Neural crest cell (in vitro differentiated cells): Measurements from ENCODE around the gene TOR4A. TPM values are rescaled to one million over a fixed set of nuclear protein-coding genes. Genes with fewer than 3 reads are reported as not detected.
A peak's percentile ranks its signal among the peaks of the same experiment; 100 is the strongest.

Source experiments
- DNase-seq: peaks from one replicate; pipeline ENCODE4 v3.0.0; 2021; ENCODE audit warnings: low read depth, mixed read lengths, low spot score
- H3K27ac Mint-ChIP-seq: one replicate; pipeline ENCODE4 v1.8.0; 2021; ENCODE audit warnings: mild to moderate bottlenecking, mixed read lengths; ENCODE audit not compliant: unreplicated experiment
- H3K27me3 Mint-ChIP-seq: 2 replicates; pipeline ENCODE4 v1.8.0; 2021; ENCODE audit warnings: low read depth, mild to moderate bottlenecking, mixed read lengths
- H3K36me3 Mint-ChIP-seq: 2 replicates; pipeline ENCODE4 v1.8.0; 2021; ENCODE audit warnings: low read depth, mild to moderate bottlenecking, mixed read lengths
- H3K4me1 Mint-ChIP-seq: 2 replicates; pipeline ENCODE4 v1.8.0; 2021; ENCODE audit warnings: mixed read lengths
- H3K4me3 Mint-ChIP-seq: one replicate; pipeline ENCODE4 v1.8.0; 2021; ENCODE audit warnings: mild to moderate bottlenecking, mixed read lengths
- H3K9me3 Mint-ChIP-seq: 2 replicates; pipeline ENCODE4 v1.8.0; 2021; ENCODE audit warnings: mixed read lengths
- total RNA-seq: library from RNA; stranded (reverse); gene quantifications from 2 replicates; pipeline ENCODE4 v1.2.1, GENCODE V29; 2021
- TF ChIP-seq, protein P1 (sequence below): fragments of 200-600 bp; sonication (generic); conservative IDR thresholded peaks from 2 replicates; pipeline ENCODE4 v1.5.0; 2021; ENCODE audit warnings: antibody characterized with exemption, mild to moderate bottlenecking

TOR4A gene
- total RNA-seq, 1 donor from 2014 or later, result 0.86 TPM

GRCh38 chr9:137278721-137279711 lies 1.5 kb downstream of the TOR4A start:
- TF ChIP-seq, protein P1, sequence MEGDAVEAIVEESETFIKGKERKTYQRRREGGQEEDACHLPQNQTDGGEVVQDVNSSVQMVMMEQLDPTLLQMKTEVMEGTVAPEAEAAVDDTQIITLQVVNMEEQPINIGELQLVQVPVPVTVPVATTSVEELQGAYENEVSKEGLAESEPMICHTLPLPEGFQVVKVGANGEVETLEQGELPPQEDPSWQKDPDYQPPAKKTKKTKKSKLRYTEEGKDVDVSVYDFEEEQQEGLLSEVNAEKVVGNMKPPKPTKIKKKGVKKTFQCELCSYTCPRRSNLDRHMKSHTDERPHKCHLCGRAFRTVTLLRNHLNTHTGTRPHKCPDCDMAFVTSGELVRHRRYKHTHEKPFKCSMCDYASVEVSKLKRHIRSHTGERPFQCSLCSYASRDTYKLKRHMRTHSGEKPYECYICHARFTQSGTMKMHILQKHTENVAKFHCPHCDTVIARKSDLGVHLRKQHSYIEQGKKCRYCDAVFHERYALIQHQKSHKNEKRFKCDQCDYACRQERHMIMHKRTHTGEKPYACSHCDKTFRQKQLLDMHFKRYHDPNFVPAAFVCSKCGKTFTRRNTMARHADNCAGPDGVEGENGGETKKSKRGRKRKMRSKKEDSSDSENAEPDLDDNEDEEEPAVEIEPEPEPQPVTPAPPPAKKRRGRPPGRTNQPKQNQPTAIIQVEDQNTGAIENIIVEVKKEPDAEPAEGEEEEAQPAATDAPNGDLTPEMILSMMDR, result no peak
- no peak overlapping the region for H3K4me3 Mint-ChIP-seq
- no peak overlapping the region for H3K27ac Mint-ChIP-seq
- H3K27me3 Mint-ChIP-seq, result peaks cover 10% of the 10 kb centered on the region
- no peak for DNase-seq
- H3K4me1 Mint-ChIP-seq, result peaks cover 13% of the 10 kb centered on the region
- no peaks in the 10 kb centered on the region for H3K9me3 Mint-ChIP-seq
- no peaks in the 10 kb centered on the region for H3K36me3 Mint-ChIP-seq

DNA sequence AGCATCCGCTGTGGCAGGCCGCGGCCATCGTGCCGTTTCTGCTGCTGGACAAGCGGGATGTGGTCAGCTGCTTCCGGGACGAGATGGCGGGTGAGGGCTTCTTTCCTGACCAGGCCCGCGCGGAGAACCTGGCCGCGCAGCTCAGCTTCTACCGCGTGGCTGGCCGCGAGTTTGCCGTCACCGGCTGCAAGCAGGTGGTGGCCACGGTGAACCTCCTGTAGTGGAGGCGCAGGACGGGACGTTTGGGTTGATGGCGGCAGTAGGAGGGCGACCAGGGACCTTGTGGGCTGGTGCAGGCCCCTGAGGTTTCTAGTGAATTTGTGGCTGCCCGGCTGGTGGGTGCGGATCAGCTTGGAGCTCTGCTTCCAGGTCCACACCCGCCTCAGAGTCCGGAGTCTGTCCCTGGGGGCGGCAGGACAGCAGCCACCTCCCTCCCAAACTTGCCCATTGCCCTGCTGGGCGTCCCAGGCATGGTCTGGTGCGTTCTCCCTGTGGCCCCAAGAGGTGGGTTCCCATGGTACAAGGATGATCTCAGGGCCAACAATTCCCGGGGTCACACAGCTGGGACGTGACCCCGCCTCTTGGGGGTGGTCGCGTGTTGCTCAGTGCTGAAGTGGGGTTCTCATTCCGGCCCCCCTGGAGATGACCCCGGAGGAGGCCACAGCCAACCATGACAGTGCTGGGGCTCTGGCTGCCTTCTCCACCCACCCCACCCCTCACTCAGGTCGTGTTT lies 2.4 kb downstream of the TOR4A start:
- H3K27me3 Mint-ChIP-seq, result peaks cover 10% of the 10 kb centered on the region
- no peaks in the 10 kb centered on the region for H3K36me3 Mint-ChIP-seq
- H3K27ac Mint-ChIP-seq, result no peak overlapping the region
- H3K9me3 Mint-ChIP-seq, result no peaks in the 10 kb centered on the region
- TF ChIP-seq, protein P1, result no peak
- no peak for DNase-seq
- H3K4me3 Mint-ChIP-seq, result no peak overlapping the region
- peaks cover 13% of the 10 kb centered on the region for H3K4me1 Mint-ChIP-seq

GRCh38 chr9:137280474-137281344 lies 3.2 kb downstream of the TOR4A start:
- Mint-ChIP-seq H3K4me1 (peaks cover 10% of the 10 kb centered on the region), H3K27ac (no peak overlapping the region), H3K36me3 (no peaks in the 10 kb centered on the region), H3K9me3 (no peaks in the 10 kb centered on the region), H3K4me3 (no peak overlapping the region), H3K27me3 (peaks cover 10% of the 10 kb centered on the region)
- peak; percentile 42 for DNase-seq
- TF ChIP-seq, protein P1, result peak; percentile 65

- H3K9me3 Mint-ChIP-seq, result no peaks in the 10 kb centered on the region
- no peak overlapping the region for H3K4me3 Mint-ChIP-seq
- peaks cover 9% of the 10 kb centered on the region for H3K4me1 Mint-ChIP-seq
- H3K36me3 Mint-ChIP-seq, result no peaks in the 10 kb centered on the region
- DNase-seq, result no peak
- H3K27ac Mint-ChIP-seq, result no peak overlapping the region
- TF ChIP-seq, protein P1, result no peak
- peaks cover 10% of the 10 kb centered on the region for H3K27me3 Mint-ChIP-seq
Measured at GRCh38 chr9:137281345-137282116, 4.0 kb downstream of the TOR4A start.
